Hepatocyte (in vitro differentiated cells): ENCODE results near the gene CPVL. TPM values are rescaled to one million over a fixed set of nuclear protein-coding genes. Genes with fewer than 3 reads are reported as not detected.

Experiments used
- DNase-seq: peaks from one replicate; pipeline ENCODE4 v3.0.0-alpha.2; 2016; ENCODE audit warnings: low spot score
- H2AFZ ChIP-seq: fragments of 200-600 bp; sonication (generic); 2 replicates; pipeline ENCODE4 v1.6.0; 2016; ENCODE audit warnings: antibody characterized with exemption, mild to moderate bottlenecking
- H3K27ac ChIP-seq: fragments of 200-600 bp; sonication (generic); 2 replicates; pipeline ENCODE4 v1.5.1; 2016; ENCODE audit warnings: mild to moderate bottlenecking
- H3K27me3 ChIP-seq: fragments of 200-600 bp; sonication (generic); 2 replicates; pipeline ENCODE4 v1.6.1; 2016
- H3K36me3 ChIP-seq: fragments of 200-600 bp; sonication (generic); replicated peaks from 2 replicates; pipeline ENCODE4 v1.5.1; 2016; ENCODE audit warnings: low read depth; ENCODE audit not compliant: insufficient read depth
- H3K4me1 ChIP-seq: fragments of 200-600 bp; sonication (generic); 2 replicates; pipeline ENCODE4 v1.5.1; 2016; ENCODE audit warnings: mild to moderate bottlenecking, moderate library complexity; ENCODE audit not compliant: insufficient read depth
- H3K4me2 ChIP-seq: fragments of 200-600 bp; sonication (generic); 2 replicates; pipeline ENCODE4 v1.6.0; 2016
- H3K4me3 ChIP-seq: fragments of 200-600 bp; sonication (generic); 2 replicates; pipeline ENCODE4 v1.5.1; 2016; ENCODE audit warnings: mild to moderate bottlenecking
- H3K79me2 ChIP-seq: fragments of 200-600 bp; sonication (generic); 2 replicates; pipeline ENCODE4 v1.6.0; 2017; ENCODE audit warnings: mild to moderate bottlenecking
- H3K9me2 ChIP-seq: fragments of 200-600 bp; sonication (generic); replicated peaks from 2 replicates; pipeline ENCODE4 v1.6.0; 2017; ENCODE audit warnings: mild to moderate bottlenecking; ENCODE audit not compliant: insufficient read depth
- H3K9me3 ChIP-seq: fragments of 200-600 bp; sonication (generic); 2 replicates; pipeline ENCODE4 v1.5.1; 2016; ENCODE audit warnings: low read depth, mild to moderate bottlenecking
- H4K20me1 ChIP-seq: fragments of 200-600 bp; sonication (generic); 2 replicates; pipeline ENCODE4 v1.6.0; 2016; ENCODE audit warnings: mild to moderate bottlenecking; ENCODE audit not compliant: insufficient read depth, poor library complexity, severe bottlenecking
- CTCF ChIP-seq: fragments of 200-600 bp; sonication (generic); IDR thresholded peaks from 2 replicates; pipeline ENCODE4 v1.5.1; 2016; ENCODE audit warnings: antibody characterized with exemption, mild to moderate bottlenecking; ENCODE audit not compliant: poor library complexity
- EZH2 ChIP-seq: fragments of 200-600 bp; sonication (generic); IDR thresholded peaks from 2 replicates; pipeline ENCODE4 v1.6.1; 2016; ENCODE audit warnings: antibody characterized with exemption, mild to moderate bottlenecking, borderline replicate concordance
- EZH2phosphoT487 ChIP-seq: fragments of 200-600 bp; sonication (generic); IDR thresholded peaks from one replicate; pipeline ENCODE4 v1.6.1; 2018; ENCODE audit warnings: antibody characterized with exemption, mild to moderate bottlenecking, low read depth, moderate library complexity; ENCODE audit not compliant: unreplicated experiment, severe bottlenecking
- WGBS: methylation state at CpG from one replicate; pipeline ENCODE4 v1.1.6; 2016; ENCODE audit warnings: low lambda C conversion rate; ENCODE audit errors: missing lambda C conversion rate; 5-methylcytosine and 5-hydroxymethylcytosine counted together
- polyA plus RNA-seq: library from polyadenylated mRNA; unstranded; fragments of >200 nt; fragmentation: Nextera tagmentation; extraction: Ambion mirVana; gene quantifications from 2 replicates; pipeline ENCODE4 v1.2.1, GENCODE V29; 2016
- total RNA-seq: library from RNA; depleted of rRNA; stranded (reverse); fragments of >200 nt; gene quantifications from 2 replicates; pipeline ENCODE4 v1.2.3, GENCODE V29; 2014

Gene CPVL
- total and polyA plus RNA-seq, 2 experiments from 2014 or later = 26.2 to 36.3 TPM

- TF ChIP-seq CTCF (no peak), EZH2phosphoT487 (no peak), EZH2 (no peak)
These were observed 44.2 kb upstream of the CPVL start for GRCh38 chr7:29190349-29191045.

GRCh38 chr7:29189743-29190201 lies 43.4 kb upstream of the CPVL start:
- no peak overlapping the region for H3K4me3 ChIP-seq
- H2AFZ ChIP-seq = peak overlapping the region; percentile 41
- no peaks in the 10 kb centered on the region for H3K36me3 ChIP-seq
- H3K4me1 ChIP-seq = peaks cover 12% of the 10 kb centered on the region
- no peaks in the 10 kb centered on the region for H3K9me3 ChIP-seq
- TF ChIP-seq CTCF (peak; percentile 96), EZH2phosphoT487 (no peak), EZH2 (no peak)
- H3K27me3 ChIP-seq = peaks cover 6% of the 10 kb centered on the region
- H3K27ac ChIP-seq = peak overlapping the region; percentile 33
- H4K20me1 ChIP-seq = no peaks in the 10 kb centered on the region
- H3K4me2 ChIP-seq = peak overlapping the region; percentile 73
- 10% methylated on average over 16 of the region's 16 CpGs for WGBS
- no peaks in the 10 kb centered on the region for H3K9me2 ChIP-seq
- peak; percentile 83 for DNase-seq
- H3K79me2 ChIP-seq = no peaks in the 10 kb centered on the region

More at GRCh38 chr7:29190349-29191045, 44.2 kb upstream of the CPVL start:
- DNase-seq = peak; percentile 27
- Histone ChIP-seq H3K4me2 (peak overlapping the region; percentile 73), H2AFZ (no peak overlapping the region), H3K9me2 (no peaks in the 10 kb centered on the region), H3K79me2 (no peaks in the 10 kb centered on the region), H3K36me3 (no peaks in the 10 kb centered on the region), H3K27me3 (peaks cover 6% of the 10 kb centered on the region), H3K4me3 (no peak overlapping the region), H3K27ac (peak overlapping the region; percentile 33), H3K9me3 (no peaks in the 10 kb centered on the region), H4K20me1 (no peaks in the 10 kb centered on the region), H3K4me1 (peaks cover 12% of the 10 kb centered on the region)
- WGBS = 17% methylated on average over 5 of the region's 5 CpGs

GRCh38 chr7:29185613-29186012 lies 39.3 kb upstream of the CPVL start:
- H3K79me2 ChIP-seq = no peaks in the 10 kb centered on the region
- TF ChIP-seq EZH2phosphoT487 = no peak
- TF ChIP-seq CTCF = no peak
- no peak for TF ChIP-seq EZH2
- H3K4me1 ChIP-seq = peaks cover 6% of the 10 kb centered on the region
- H2AFZ ChIP-seq = no peak overlapping the region
- H3K27me3 ChIP-seq = no peaks in the 10 kb centered on the region
- H3K27ac ChIP-seq = no peak overlapping the region
- no peaks in the 10 kb centered on the region for H3K9me3 ChIP-seq
- H3K9me2 ChIP-seq = no peaks in the 10 kb centered on the region
- H4K20me1 ChIP-seq = no peaks in the 10 kb centered on the region
- H3K4me3 ChIP-seq = no peak overlapping the region
- H3K4me2 ChIP-seq = no peak overlapping the region
- DNase-seq = no peak
- no peaks in the 10 kb centered on the region for H3K36me3 ChIP-seq
- 90% methylated on average over 6 of the region's 6 CpGs for WGBS
